CD4-positive, CD25-positive, alpha-beta regulatory T cell (primary cell): ENCODE measurements around the gene RASSF5. TPM values are rescaled to one million over a fixed set of nuclear protein-coding genes. Genes with fewer than 3 reads are reported as not detected.

Experiments used
- ATAC-seq, 2 donors: fragments of 150-1000 bp; cut with Tn5 transposase; one replicate each; pipeline ENCODE4 v1.10.0; 2021; ENCODE audit warnings: low read depth in 2 of 2, moderate number of reproducible peaks in 2 of 2, moderate library complexity in 1 of 2
- DNase-seq, 3 donors: peaks; one replicate each; pipeline versions ENCODE4 v3.0.0 to v3.0.0-alpha.2; 2012 to 2022; ENCODE audit warnings: mixed read lengths in 1 of 3
- H3K27ac ChIP-seq: one replicate; pipeline ENCODE4 v1.7.0; 2013; ENCODE audit warnings: mild to moderate bottlenecking, low read length; ENCODE audit not compliant: insufficient read depth, poor library complexity, severe bottlenecking
- H3K27me3 ChIP-seq: one replicate; pipeline ENCODE4 v1.7.0; 2013; ENCODE audit warnings: low read length; ENCODE audit not compliant: control insufficient read depth, insufficient read depth
- H3K36me3 ChIP-seq: one replicate; pipeline ENCODE4 v1.7.0; 2013; ENCODE audit warnings: mild to moderate bottlenecking, low read length, moderate library complexity; ENCODE audit not compliant: control insufficient read depth, insufficient read depth
- H3K4me1 ChIP-seq: 2 replicates; pipeline ENCODE4 v1.7.0; 2013; ENCODE audit warnings: mild to moderate bottlenecking, low read length; ENCODE audit not compliant: insufficient read depth, control insufficient read depth, poor library complexity, severe bottlenecking
- H3K4me3 ChIP-seq: one replicate; pipeline ENCODE4 v1.7.0; 2013; ENCODE audit warnings: low read depth, mild to moderate bottlenecking, low read length, moderate library complexity
- H3K9me3 ChIP-seq, 2 experiments: 1 replicate in 1 of 2; 2 replicates in 1 of 2; pipeline ENCODE4 v1.7.0; 2013; ENCODE audit warnings: low read length in 2 of 2, mild to moderate bottlenecking in 1 of 2, moderate library complexity in 1 of 2; ENCODE audit not compliant: control insufficient read depth in 2 of 2
- H3K27ac Mint-ChIP-seq, 3 donors: one replicate each; pipeline ENCODE4 v1.8.0; 2020 to 2022; ENCODE audit warnings: mild to moderate bottlenecking in 3 of 3, mixed read lengths in 3 of 3, moderate library complexity in 2 of 3
- H3K27me3 Mint-ChIP-seq: one replicate; pipeline ENCODE4 v1.8.0; 2022; ENCODE audit warnings: mild to moderate bottlenecking, mixed read lengths
- H3K36me3 Mint-ChIP-seq: one replicate; pipeline ENCODE4 v1.8.0; 2020; ENCODE audit warnings: mixed read lengths
- H3K4me1 Mint-ChIP-seq, 4 donors: one replicate each; pipeline ENCODE4 v1.8.0; 2020 to 2022; ENCODE audit warnings: mixed read lengths in 4 of 4, mild to moderate bottlenecking in 1 of 4
- H3K4me3 Mint-ChIP-seq, 4 donors: one replicate each; pipeline ENCODE4 v1.8.0; 2020 to 2022; ENCODE audit warnings: mild to moderate bottlenecking in 4 of 4, mixed read lengths in 4 of 4, moderate library complexity in 3 of 4
- H3K9me3 Mint-ChIP-seq, 7 donors: one replicate each; pipeline ENCODE4 v1.8.0; 2020 to 2022; ENCODE audit warnings: mixed read lengths in 7 of 7, mild to moderate bottlenecking in 3 of 7, moderate library complexity in 2 of 7
- polyA plus RNA-seq, 4 donors: library from polyadenylated mRNA; unstranded; fragments of 300-500 nt; fragmentation: Illumina TruSeq; gene quantifications; one replicate each; pipeline ENCODE4 v1.2.3, GENCODE V29; 2021
- total RNA-seq: library from RNA; stranded (reverse); gene quantifications from one replicate; pipeline ENCODE4 v1.2.3, GENCODE V29; 2022

The RASSF5 gene
- total and polyA plus RNA-seq, 5 donors from 2014 or later = 158 to 258 (median 231) TPM

GRCh38 chr1:206589206-206589605, 81.9 kb downstream of the RASSF5 start:
- Mint-ChIP-seq H3K9me3 (no peaks in the 10 kb centered on the region), H3K27ac (peak overlapping the region; percentile 49 to 99 (median 89)), H3K4me1 (peaks cover 22 to 63% (median 35%) of the 10 kb centered on the region in 4 donors), H3K36me3 (peaks cover 51% of the 10 kb centered on the region), H3K4me3 (peak overlapping the region in 1 of 4 donors; percentile 8), H3K27me3 (no peaks in the 10 kb centered on the region)
- ATAC-seq (no peak), DNase-seq (no peak)
- Histone ChIP-seq H3K27me3 (no peaks in the 10 kb centered on the region), H3K27ac (peak overlapping the region; percentile 64), H3K9me3 (no peaks in the 10 kb centered on the region), H3K36me3 (peaks cover 84% of the 10 kb centered on the region), H3K4me3 (no peak overlapping the region), H3K4me1 (peaks cover 30% of the 10 kb centered on the region)

- Mint-ChIP-seq H3K4me1 (peaks cover 22 to 56% (median 34%) of the 10 kb centered on the region in 4 donors), H3K36me3 (peaks cover 49% of the 10 kb centered on the region), H3K27ac (peak overlapping the region; percentile 89 to 99 (median 93))
These were observed 82.9 kb downstream of the RASSF5 start for GRCh38 chr1:206590025-206590758.

GRCh38 chr1:206591226-206591625, 83.9 kb downstream of the RASSF5 start:
- no peak for DNase-seq
- Histone ChIP-seq H3K27me3 (no peaks in the 10 kb centered on the region), H3K4me3 (peak overlapping the region; percentile 34), H3K36me3 (peaks cover 84% of the 10 kb centered on the region), H3K4me1 (peaks cover 30% of the 10 kb centered on the region), H3K27ac (peak overlapping the region; percentile 64), H3K9me3 (no peaks in the 10 kb centered on the region)
- Mint-ChIP-seq H3K27me3 (no peaks in the 10 kb centered on the region), H3K9me3 (no peaks in the 10 kb centered on the region), H3K36me3 (peaks cover 56% of the 10 kb centered on the region), H3K4me3 (no peak overlapping the region), H3K4me1 (peaks cover 22 to 53% (median 34%) of the 10 kb centered on the region in 4 donors), H3K27ac (peak overlapping the region in 2 of 3 donors; percentile 93 to 99)
- no peak for ATAC-seq

More at GRCh38 chr1:206590025-206590758, 82.9 kb downstream of the RASSF5 start:
- H3K9me3 ChIP-seq = no peaks in the 10 kb centered on the region
- H3K27ac ChIP-seq = peak overlapping the region; percentile 64
- ATAC-seq = peak; percentile 97 to 98
- H3K27me3 Mint-ChIP-seq = no peaks in the 10 kb centered on the region
- H3K4me3 Mint-ChIP-seq = peak overlapping the region in 2 of 4 donors; percentile 55 to 74
- H3K27me3 ChIP-seq = no peaks in the 10 kb centered on the region
- peaks cover 30% of the 10 kb centered on the region for H3K4me1 ChIP-seq
- no peaks in the 10 kb centered on the region for H3K9me3 Mint-ChIP-seq
- DNase-seq = peak in 2 of 3 donors; percentile 31 to 89
- peaks cover 84% of the 10 kb centered on the region for H3K36me3 ChIP-seq
- peak overlapping the region; percentile 34 for H3K4me3 ChIP-seq

- Mint-ChIP-seq H3K27ac (peak overlapping the region; percentile 65 to 98 (median 93)), H3K4me1 (peaks cover 22 to 52% (median 32%) of the 10 kb centered on the region in 4 donors), H3K27me3 (no peaks in the 10 kb centered on the region), H3K9me3 (no peaks in the 10 kb centered on the region), H3K36me3 (peaks cover 55% of the 10 kb centered on the region), H3K4me3 (no peak overlapping the region)
- DNase-seq = no peak
- Histone ChIP-seq H3K4me1 (peaks cover 30% of the 10 kb centered on the region), H3K4me3 (no peak overlapping the region), H3K36me3 (peaks cover 84% of the 10 kb centered on the region), H3K27me3 (no peaks in the 10 kb centered on the region), H3K9me3 (no peaks in the 10 kb centered on the region), H3K27ac (no peak overlapping the region)
- no peak for ATAC-seq
These were observed 84.4 kb downstream of the RASSF5 start for GRCh38 chr1:206591696-206592095.

DNA sequence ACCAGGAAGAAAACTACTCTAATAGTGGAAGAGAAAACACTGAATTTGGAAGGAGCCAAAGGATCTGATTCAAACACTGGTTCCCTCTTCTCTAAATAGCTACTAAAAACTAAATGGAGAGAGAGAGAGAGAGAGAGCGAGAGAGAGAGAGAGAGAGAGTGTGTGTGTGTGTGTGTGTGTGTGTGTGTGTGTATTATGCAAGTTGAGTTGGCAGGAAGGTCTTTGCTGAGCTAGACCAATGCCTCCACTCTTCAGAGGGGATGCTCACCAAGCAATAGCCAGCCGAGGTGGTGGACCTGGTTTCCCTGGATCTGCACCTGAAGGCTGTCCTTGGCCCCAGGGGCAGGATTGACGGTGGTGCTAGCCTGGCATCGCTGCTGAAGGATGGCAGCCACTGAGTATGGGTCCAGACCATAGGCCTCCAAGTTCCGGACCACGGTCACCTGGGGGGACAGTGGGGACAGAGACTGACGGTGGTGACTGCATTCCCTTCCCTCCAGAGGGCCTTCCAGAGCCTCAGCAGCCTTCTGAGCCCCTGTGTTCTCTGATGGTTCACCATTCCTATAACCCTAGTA, 86.1 kb downstream of the RASSF5 start:
- Histone ChIP-seq H3K4me1 (peaks cover 25% of the 10 kb centered on the region), H3K9me3 (no peaks in the 10 kb centered on the region), H3K36me3 (peaks cover 76% of the 10 kb centered on the region), H3K27me3 (no peaks in the 10 kb centered on the region), H3K4me3 (no peak overlapping the region), H3K27ac (no peak overlapping the region)
- H3K36me3 Mint-ChIP-seq = peaks cover 50% of the 10 kb centered on the region
- H3K27ac Mint-ChIP-seq = peak overlapping the region; percentile 26 to 93 (median 76)
- ATAC-seq = no peak
- H3K9me3 Mint-ChIP-seq = no peaks in the 10 kb centered on the region
- no peak for DNase-seq
- H3K27me3 Mint-ChIP-seq = no peaks in the 10 kb centered on the region
- peaks cover 21 to 39% (median 30%) of the 10 kb centered on the region in 4 donors for H3K4me1 Mint-ChIP-seq
- no peak overlapping the region for H3K4me3 Mint-ChIP-seq

DNA sequence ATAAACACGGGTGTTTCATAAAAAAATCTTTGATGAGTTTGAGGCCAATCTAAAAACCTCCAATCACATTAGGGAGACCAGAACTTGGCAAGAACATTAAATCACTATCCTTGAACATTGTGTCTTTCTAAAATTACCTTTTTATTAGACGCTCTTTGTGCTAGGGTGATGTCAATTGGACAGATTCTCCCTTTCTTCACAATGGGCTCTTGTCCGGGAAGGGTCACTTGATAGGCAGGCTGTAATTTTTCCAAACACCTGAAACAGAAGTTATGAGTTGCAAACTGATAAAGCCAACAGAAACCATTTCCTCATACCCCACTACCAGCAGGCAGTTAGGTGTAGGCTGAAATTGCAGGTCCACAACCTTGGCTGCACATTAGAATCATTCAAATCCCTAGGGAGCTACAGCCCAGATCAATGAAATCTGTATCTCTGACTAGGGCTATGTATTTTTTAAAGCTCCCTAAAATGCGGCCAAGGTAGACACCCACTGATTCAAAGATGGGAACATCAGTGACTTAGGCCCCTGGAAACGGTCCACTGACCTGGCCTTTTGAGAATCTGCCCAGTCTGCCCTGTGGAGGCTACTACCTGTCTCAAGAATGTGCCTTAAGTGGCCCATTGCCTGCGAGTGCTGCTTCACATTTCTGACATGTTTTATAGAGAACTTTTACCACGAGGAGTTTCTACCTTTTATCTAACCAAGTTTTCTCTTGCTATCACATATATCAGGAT, 88.4 kb downstream of the RASSF5 start:
- Mint-ChIP-seq H3K27me3 (no peaks in the 10 kb centered on the region), H3K27ac (peak overlapping the region in 2 of 3 donors; percentile 52 to 72), H3K4me1 (peaks cover 0 to 18% (median 12%) of the 10 kb centered on the region in 4 donors), H3K4me3 (no peak overlapping the region), H3K9me3 (no peaks in the 10 kb centered on the region), H3K36me3 (peaks cover 47% of the 10 kb centered on the region)
- Histone ChIP-seq H3K27ac (no peak overlapping the region), H3K27me3 (no peaks in the 10 kb centered on the region), H3K4me1 (peaks cover 10% of the 10 kb centered on the region), H3K36me3 (peaks cover 82% of the 10 kb centered on the region), H3K9me3 (no peaks in the 10 kb centered on the region), H3K4me3 (no peak overlapping the region)
- ATAC-seq = no peak
- DNase-seq = no peak

DNA sequence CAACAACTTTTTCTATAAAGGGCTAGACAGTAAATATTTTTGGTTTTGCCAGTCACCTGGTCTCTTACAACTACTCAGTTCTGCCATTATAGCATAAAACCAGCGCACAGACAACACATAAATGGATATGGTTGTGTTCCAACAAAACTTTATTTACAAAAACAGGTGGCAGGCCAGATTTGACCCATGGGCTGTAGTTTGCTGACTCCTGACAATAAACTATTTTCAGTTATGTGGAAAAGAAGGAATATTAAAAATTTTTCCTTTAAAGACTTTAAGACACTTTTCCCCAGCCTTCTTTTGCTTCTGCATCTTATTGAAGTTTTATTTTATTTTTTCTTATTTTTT, 89.0 kb downstream of the RASSF5 start:
- H3K36me3 Mint-ChIP-seq = peaks cover 51% of the 10 kb centered on the region
- DNase-seq (no peak), ATAC-seq (no peak)
- Histone ChIP-seq H3K4me3 (no peak overlapping the region), H3K27me3 (no peaks in the 10 kb centered on the region), H3K4me1 (peaks cover 4% of the 10 kb centered on the region), H3K36me3 (peaks cover 80% of the 10 kb centered on the region), H3K9me3 (no peaks in the 10 kb centered on the region), H3K27ac (no peak overlapping the region)
- H3K4me3 Mint-ChIP-seq = no peak overlapping the region
- H3K27me3 Mint-ChIP-seq = no peaks in the 10 kb centered on the region
- H3K4me1 Mint-ChIP-seq = peaks cover 0 to 16% (median 8%) of the 10 kb centered on the region in 4 donors
- no peaks in the 10 kb centered on the region for H3K9me3 Mint-ChIP-seq
- H3K27ac Mint-ChIP-seq = peak overlapping the region in 1 of 3 donors; percentile 38
